Measurements from ENCODE around the gene POLK.

GRCh38 chr5:75523275-75523674 is 11.6 kb downstream of the POLK start:
- TF ChIP-seq POLR2A (IDR thresholded peaks at IDR 0.05; ENCODE audit: low read length) (no peak), GATA1 (IDR thresholded peaks at IDR 0.05; ENCODE audit: low read depth, low read length) (no peak)
